Coronary artery (tissue), 2 donors: ENCODE results near the gene PYCR2.

Experiments used
- DNase-seq: peaks from one replicate; pipeline ENCODE4 v3.0.0-alpha.2; 2017; ENCODE audit warnings: low spot score
- H3K27ac ChIP-seq, 2 donors: fragments of 200-600 bp; sonication (generic); one replicate each; pipeline ENCODE4 v1.5.1; 2016 to 2019
- H3K4me3 ChIP-seq: fragments of 200-600 bp; sonication (generic); 2 replicates; pipeline ENCODE4 v1.5.1; 2016; ENCODE audit warnings: mild to moderate bottlenecking, moderate library complexity
- TF ChIP-seq, protein P1 (sequence below): fragments of 200-600 bp; sonication (generic); IDR thresholded peaks from one replicate; pipeline ENCODE4 v1.5.1; 2019; ENCODE audit warnings: antibody characterized with exemption

PYCR2 gene

DNA sequence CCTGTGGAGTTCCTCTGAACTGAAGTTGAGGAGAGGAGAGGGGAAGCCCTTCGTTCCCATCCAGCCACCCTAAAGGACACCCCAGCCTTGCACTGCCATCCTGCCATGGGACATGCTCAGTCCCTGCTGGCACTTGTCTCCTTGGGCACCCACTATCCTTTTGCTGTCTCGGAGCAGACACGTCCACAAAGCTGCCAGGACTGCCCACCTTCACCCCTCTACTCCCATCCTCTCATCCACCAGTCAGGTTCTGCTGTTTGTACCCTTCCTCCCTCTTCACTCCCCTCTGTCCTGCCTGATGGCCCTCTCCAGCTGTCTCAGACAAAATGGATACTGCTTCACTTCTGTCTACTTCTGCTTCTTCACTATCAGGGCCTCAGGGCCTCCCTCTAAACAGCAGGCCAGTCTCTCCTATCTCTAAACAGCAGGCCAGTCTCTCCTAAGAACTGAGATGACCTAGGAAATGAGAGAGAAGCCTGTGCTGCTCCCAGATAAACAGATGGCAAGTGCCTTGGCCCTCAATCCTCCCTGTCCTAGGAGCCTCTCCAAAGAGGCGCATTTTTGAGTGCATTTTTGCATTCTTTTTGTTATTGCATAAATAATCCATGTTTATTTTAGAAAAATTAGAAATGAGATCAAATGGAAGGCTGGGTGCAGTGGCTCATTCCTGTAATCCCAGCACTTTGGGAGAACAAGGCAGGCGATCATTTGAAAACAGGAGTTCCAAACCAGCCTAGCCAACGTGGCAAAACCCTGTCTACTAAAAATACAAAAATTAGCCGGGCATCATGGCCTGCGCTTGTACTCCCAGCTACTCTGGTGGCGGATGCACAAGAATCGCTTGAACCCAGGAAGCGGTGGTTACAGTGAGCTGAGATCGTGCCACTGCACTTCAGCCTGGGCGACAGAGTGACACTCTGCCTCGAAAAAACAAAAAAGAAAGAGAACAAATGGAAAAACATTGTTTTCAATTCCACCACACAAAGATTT lies 4.4 kb upstream of the PYCR2 start:
- TF ChIP-seq, protein P1, sequence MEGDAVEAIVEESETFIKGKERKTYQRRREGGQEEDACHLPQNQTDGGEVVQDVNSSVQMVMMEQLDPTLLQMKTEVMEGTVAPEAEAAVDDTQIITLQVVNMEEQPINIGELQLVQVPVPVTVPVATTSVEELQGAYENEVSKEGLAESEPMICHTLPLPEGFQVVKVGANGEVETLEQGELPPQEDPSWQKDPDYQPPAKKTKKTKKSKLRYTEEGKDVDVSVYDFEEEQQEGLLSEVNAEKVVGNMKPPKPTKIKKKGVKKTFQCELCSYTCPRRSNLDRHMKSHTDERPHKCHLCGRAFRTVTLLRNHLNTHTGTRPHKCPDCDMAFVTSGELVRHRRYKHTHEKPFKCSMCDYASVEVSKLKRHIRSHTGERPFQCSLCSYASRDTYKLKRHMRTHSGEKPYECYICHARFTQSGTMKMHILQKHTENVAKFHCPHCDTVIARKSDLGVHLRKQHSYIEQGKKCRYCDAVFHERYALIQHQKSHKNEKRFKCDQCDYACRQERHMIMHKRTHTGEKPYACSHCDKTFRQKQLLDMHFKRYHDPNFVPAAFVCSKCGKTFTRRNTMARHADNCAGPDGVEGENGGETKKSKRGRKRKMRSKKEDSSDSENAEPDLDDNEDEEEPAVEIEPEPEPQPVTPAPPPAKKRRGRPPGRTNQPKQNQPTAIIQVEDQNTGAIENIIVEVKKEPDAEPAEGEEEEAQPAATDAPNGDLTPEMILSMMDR, result no peak
- DNase-seq, result no peak
- Histone ChIP-seq H3K4me3 (no peak overlapping the region), H3K27ac (no peak overlapping the region)

DNA sequence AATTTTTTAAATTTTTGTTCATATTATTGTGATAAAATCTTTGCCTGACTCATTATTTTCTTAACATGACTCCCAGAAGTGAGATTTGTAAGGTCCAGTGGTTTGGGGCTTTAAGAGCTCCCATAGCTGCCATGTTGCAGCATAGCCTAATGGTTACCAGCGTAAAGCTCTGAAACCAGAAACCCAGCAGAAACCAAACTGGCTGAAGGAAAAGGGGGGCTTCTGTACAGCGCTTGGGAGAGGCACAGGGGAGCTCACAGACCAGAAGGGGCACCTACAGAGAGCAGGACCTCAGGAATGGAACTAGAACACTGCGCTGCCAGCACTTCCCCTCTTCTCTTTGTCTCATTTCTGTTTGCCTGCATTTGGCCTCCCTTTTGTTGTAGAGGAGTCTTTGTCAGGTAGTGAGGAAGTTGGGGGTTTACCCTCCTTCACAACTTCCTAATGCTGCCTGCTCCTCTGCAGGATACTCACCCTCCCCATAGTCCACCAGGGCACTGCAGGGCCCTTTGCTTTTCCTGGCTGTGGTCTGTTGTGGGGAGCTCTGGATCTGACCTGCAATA lies 2.6 kb upstream of the PYCR2 start:
- no peak for DNase-seq
- H3K27ac ChIP-seq, result no peak overlapping the region
- TF ChIP-seq, protein P1, result no peak
- no peak overlapping the region for H3K4me3 ChIP-seq

DNA sequence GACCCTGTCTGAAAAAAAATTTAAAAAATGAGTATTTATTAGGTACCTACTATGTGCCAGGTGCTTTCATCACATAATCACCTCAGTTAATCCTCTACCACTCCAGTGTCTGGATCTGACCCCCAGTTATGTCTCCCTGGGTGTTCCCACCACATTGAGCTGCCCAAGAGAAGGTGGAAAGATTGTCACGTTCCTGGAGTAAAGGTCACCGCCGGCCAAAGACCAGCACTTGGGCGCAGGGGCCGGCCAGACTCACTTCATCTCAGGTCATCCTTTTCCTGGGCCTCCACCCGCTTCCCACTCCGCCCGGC lies 714 bp downstream of the PYCR2 start:
- TF ChIP-seq, protein P1, result no peak
- Histone ChIP-seq H3K27ac (peak overlapping the region; percentile 69 to 93), H3K4me3 (peak overlapping the region; percentile 89)
- DNase-seq, result no peak

DNA sequence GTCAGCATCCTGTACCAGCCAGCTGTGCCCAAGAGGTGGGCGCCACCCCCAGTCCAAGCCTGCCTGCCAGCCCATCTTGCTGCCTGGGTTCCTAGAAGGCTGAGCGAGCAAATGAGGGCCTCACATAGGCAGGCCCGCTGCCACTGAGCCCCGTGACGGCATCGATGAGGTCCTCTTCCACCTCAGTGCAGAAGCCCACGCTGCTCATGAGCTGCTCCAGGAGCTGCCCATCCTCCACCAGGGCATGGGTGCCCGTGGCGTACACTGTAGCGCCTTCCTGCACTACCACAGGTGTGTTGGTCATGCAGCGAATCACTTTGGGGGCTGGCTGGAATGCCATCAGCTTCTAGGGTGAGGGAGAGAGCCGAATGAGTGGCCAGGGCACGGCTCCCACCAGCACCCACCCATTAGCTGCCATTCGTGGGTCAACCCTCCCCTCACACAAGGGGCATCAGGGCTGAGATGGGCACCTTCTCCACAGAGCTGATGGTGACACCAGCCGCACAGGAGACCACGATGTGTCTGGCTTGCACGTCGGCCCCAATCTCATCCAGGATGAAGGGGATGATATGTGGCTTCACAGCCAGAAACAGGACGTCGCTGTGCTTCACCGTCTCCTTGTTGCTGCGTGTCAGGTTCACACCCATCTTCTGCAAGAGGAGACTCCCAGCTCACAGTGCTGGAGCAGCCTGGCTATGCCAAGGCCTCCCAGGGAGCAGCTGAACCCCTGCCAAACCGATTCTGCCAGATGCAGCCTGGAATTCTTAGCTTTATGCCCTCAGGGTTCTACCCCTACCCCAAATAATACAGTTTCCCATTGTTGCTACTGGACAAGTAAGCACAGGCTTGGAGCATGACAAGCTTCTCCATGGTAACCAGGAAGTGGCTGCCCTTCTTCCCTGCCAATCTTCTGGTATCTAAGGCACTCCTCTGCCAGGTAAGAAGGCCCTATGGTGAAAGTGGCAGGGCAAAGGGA lies 2.0 kb downstream of the PYCR2 start:
- H3K4me3 ChIP-seq, result no peak overlapping the region
- H3K27ac ChIP-seq, result no peak overlapping the region
- TF ChIP-seq, protein P1, result no peak
- no peak for DNase-seq

DNA sequence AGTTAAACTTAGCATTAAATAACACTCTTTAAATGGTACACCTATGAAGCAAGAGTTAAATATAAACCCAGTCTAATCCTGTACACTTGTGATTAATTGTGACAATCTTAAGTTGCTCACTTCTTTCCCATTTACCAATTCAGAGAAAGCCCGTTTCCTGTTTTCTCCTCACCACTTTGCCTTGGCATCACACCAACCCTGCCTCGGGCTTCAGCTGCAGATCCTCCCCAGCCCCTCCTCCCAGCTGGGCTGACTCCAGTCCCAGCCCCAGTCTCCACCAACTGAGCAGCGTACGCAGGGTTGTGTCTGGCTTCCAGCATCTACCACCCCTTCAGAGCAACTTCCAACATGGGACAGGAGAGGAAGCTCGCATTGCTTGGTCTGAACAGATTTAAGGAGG lies 4.1 kb downstream of the PYCR2 start:
- DNase-seq, result no peak
- H3K4me3 ChIP-seq, result no peak overlapping the region
- H3K27ac ChIP-seq, result peak overlapping the region in 1 of 2 donors; percentile 52
- TF ChIP-seq, protein P1, result no peak

DNA sequence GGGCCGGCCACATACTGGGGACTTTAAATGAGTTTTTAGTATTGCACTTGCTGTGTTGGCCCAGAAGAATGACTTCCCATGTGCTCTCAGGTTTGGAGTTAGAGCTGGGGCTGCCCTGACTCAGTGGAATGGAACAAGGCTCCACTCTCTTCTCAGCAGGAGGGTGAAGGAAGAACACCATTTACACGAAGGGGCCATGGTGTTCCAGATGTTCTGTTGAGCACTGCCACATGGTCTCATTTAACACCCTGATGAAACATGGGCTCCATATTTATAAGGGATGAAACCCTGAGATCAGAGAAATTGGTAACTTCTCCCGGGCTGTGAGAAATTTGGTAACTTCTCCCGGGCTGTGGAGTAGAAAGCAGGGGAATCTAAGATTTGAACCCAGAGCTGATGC lies 5.8 kb downstream of the PYCR2 start:
- H3K27ac ChIP-seq, result no peak overlapping the region
- DNase-seq, result no peak
- H3K4me3 ChIP-seq, result no peak overlapping the region
- TF ChIP-seq, protein P1, result no peak
